Endothelial cell of umbilical vein (primary cell): ENCODE measurements around the gene NUP214. TPM values are rescaled to one million over a fixed set of nuclear protein-coding genes. Genes with fewer than 3 reads are reported as not detected.

Source experiments
- BruUV-seq: library from RNA; stranded (reverse); fragments of 400-500 nt; replicated peaks from 2 replicates; lab custom pipeline; 2021; lab: Mats Ljungman, UMichigan
- CTCF ChIA-PET: fragments of 300-600, 350-600 bp; sonication (Branson Sonifier 250); formaldehyde crosslinking; loops from one replicate; lab custom pipeline; 2021; ENCODE audit warnings: antibody characterized with exemption, inconsistent platforms; lab: Charles Lee
- POLR2A ChIA-PET: fragments of 300-600, 350-600 bp; sonication (Branson Sonifier 250); formaldehyde crosslinking; loops from one replicate; lab custom pipeline; 2021; ENCODE audit warnings: antibody characterized with exemption, inconsistent platforms; lab: Charles Lee
- DNase-seq: peaks from one replicate; pipeline ENCODE4 v3.0.0-alpha.2; 2011; ENCODE audit warnings: low read depth, low spot score
- FAIRE-seq: peaks from 2 replicates; lab custom pipeline; 2011; peaks lifted over from hg19 to GRCh38; lab: Jason Lieb, UNC
- H2AFZ ChIP-seq: 2 replicates; pipeline ENCODE4 v1.6.0; 2012; ENCODE audit warnings: low read depth, low read length, control low read depth, inconsistent platforms
- H3K27ac ChIP-seq: 2 replicates; pipeline ENCODE4 v1.5.1; 2011; ENCODE audit warnings: low read depth, mild to moderate bottlenecking, control low read depth, low read length, moderate library complexity; ENCODE audit not compliant: insufficient read depth
- H3K27me3 ChIP-seq, 2 experiments: 2 replicates each; pipeline versions ENCODE4 v1.6.0 to v1.6.1; 2011; ENCODE audit warnings: low read length in 2 of 2, mixed read lengths in 1 of 2; ENCODE audit not compliant: control insufficient read depth in 2 of 2, insufficient read depth in 2 of 2
- H3K36me3 ChIP-seq, 2 experiments: 2 replicates in 1 of 2; 3 replicates in 1 of 2; pipeline ENCODE4 v1.5.1; 2011; ENCODE audit warnings: low read length in 2 of 2, mild to moderate bottlenecking in 1 of 2, moderate library complexity in 1 of 2; ENCODE audit not compliant: control insufficient read depth in 2 of 2, insufficient read depth in 2 of 2; ENCODE audit errors: extremely low read depth in 1 of 2
- H3K4me1 ChIP-seq: 3 replicates; pipeline ENCODE4 v1.5.1; 2011; ENCODE audit warnings: mild to moderate bottlenecking, low read length; ENCODE audit not compliant: control insufficient read depth, insufficient read depth; ENCODE audit errors: extremely low read depth
- H3K4me2 ChIP-seq: 2 replicates; pipeline ENCODE4 v1.6.1; 2011; ENCODE audit warnings: low read length, control low read depth, mixed read lengths; ENCODE audit not compliant: insufficient read depth
- H3K4me3 ChIP-seq, 3 experiments: fragments of 200-600 bp in 1 of 3; sonication (generic), shearing (Covaris generic) in 1 of 3; replicated peaks in 1 of 3; 2 replicates each; pipeline ENCODE4 v1.5.1; 2011 to 2016; ENCODE audit warnings: control low read depth in 3 of 3, low read length in 3 of 3, mild to moderate bottlenecking in 2 of 3, inconsistent platforms in 1 of 3, low read depth in 1 of 3, moderate library complexity in 1 of 3; ENCODE audit not compliant: insufficient read depth in 1 of 3
- H3K79me2 ChIP-seq: 2 replicates; pipeline ENCODE4 v1.6.0; 2012; ENCODE audit warnings: low read length, inconsistent platforms; ENCODE audit not compliant: control insufficient read depth, insufficient read depth
- H3K9ac ChIP-seq: replicated peaks from 2 replicates; pipeline ENCODE3; 2011; ENCODE audit warnings: low read length, control low read depth; ENCODE audit not compliant: insufficient read depth; ENCODE audit errors: extremely low read depth
- H3K9me1 ChIP-seq: replicated peaks from 3 replicates; pipeline ENCODE4 v1.6.0; 2011; ENCODE audit warnings: mild to moderate bottlenecking, low read length; ENCODE audit not compliant: control insufficient read depth, insufficient read depth; ENCODE audit errors: extremely low read depth
- H3K9me3 ChIP-seq: replicated peaks from 2 replicates; pipeline ENCODE4 v1.5.1; 2012; ENCODE audit warnings: low read length, inconsistent platforms; ENCODE audit not compliant: control insufficient read depth, insufficient read depth
- H4K20me1 ChIP-seq: replicated peaks from 2 replicates; pipeline ENCODE3; 2011; ENCODE audit warnings: mild to moderate bottlenecking, low read length; ENCODE audit not compliant: control insufficient read depth, insufficient read depth; ENCODE audit errors: extremely low read depth
- EZH2 ChIP-seq: IDR thresholded peaks from 2 replicates; pipeline ENCODE4 v1.6.1; 2012; ENCODE audit warnings: borderline replicate concordance, low read depth, mild to moderate bottlenecking, moderate library complexity, low read length, inconsistent platforms; ENCODE audit not compliant: severe bottlenecking
- FOS ChIP-seq: IDR thresholded peaks from 2 replicates; pipeline ENCODE4 v1.6.1; 2011; ENCODE audit warnings: mild to moderate bottlenecking, low read length, moderate library complexity, borderline replicate concordance; ENCODE audit not compliant: insufficient read depth
- GATA2 ChIP-seq: IDR thresholded peaks from 2 replicates; pipeline ENCODE4 v1.7.0; 2011; ENCODE audit warnings: low read depth, mild to moderate bottlenecking, moderate library complexity, mixed read lengths, low read length; ENCODE audit not compliant: insufficient read length, insufficient read depth
- JUN ChIP-seq: IDR thresholded peaks from 2 replicates; pipeline ENCODE4 v1.6.1; 2011; ENCODE audit warnings: borderline replicate concordance, low read depth; ENCODE audit not compliant: insufficient read length, insufficient read depth
- MYC ChIP-seq: IDR thresholded peaks from one replicate; pipeline ENCODE4 v1.6.1; 2011; ENCODE audit warnings: mild to moderate bottlenecking, low read depth, low read length
- POLR2A ChIP-seq: IDR thresholded peaks from 2 replicates; pipeline ENCODE4 v1.6.1; 2012; ENCODE audit warnings: low read depth, mild to moderate bottlenecking, control low read depth, low read length
- POLR2AphosphoS5 ChIP-seq: IDR thresholded peaks from 2 replicates; pipeline ENCODE4 v1.6.1; 2012; ENCODE audit warnings: low read depth, mild to moderate bottlenecking, control low read depth, low read length, moderate library complexity; ENCODE audit not compliant: insufficient read depth
- dilution Hi-C: fragments of 300-500 bp; cut with MboI; formaldehyde crosslinking; loops from one replicate; pipeline ENCODE4 v1.15.0; 2019; ENCODE audit warnings: low sequenced_read_pairs; ENCODE audit not compliant: extremely low pct_ligation_motif_present
- intact Hi-C: fragments of 100-400 bp; cut with micrococcal nuclease; formaldehyde crosslinking; loops from one replicate; pipeline ENCODE4 v1.10.0; 2022
- polyA plus RNA-seq, 4 experiments: library from polyadenylated mRNA; depleted of rRNA in 3 of 4; stranded (reverse) in 3 of 4; unstranded in 1 of 4; fragments of >200 nt; gene quantifications; 2 replicates each; pipeline versions ENCODE4 v1.2.1 to v1.2.3, GENCODE V29; 2011 to 2012; ENCODE audit warnings: missing spikeins in 1 of 4
- total RNA-seq: library from RNA; stranded (reverse); gene quantifications from 2 replicates; pipeline ENCODE4 v1.2.3, GENCODE V29; 2021
- TF ChIP-seq, protein P1 (sequence below), 2 donors: IDR thresholded peaks; 1 replicate in 1 of 2; 2 replicates in 1 of 2; pipeline ENCODE4 v1.5.1; 2011; ENCODE audit warnings: low read length in 2 of 2, mild to moderate bottlenecking in 2 of 2, moderate library complexity in 2 of 2, control low read depth in 1 of 2, inconsistent platforms in 1 of 2, low read depth in 1 of 2; ENCODE audit not compliant: insufficient read depth in 1 of 2; ENCODE audit errors: extremely low read depth in 1 of 2
- TF ChIP-seq, protein P2 (sequence below): IDR thresholded peaks from 2 replicates; pipeline ENCODE4 v1.6.1; 2011; ENCODE audit not compliant: insufficient read depth, insufficient read length

Gene NUP214
- total and polyA plus RNA-seq, 2 donors (not counting 3 experiments of a cell fraction or from before 2014, with no cell fraction given): 28.7 to 65.9 TPM

DNA sequence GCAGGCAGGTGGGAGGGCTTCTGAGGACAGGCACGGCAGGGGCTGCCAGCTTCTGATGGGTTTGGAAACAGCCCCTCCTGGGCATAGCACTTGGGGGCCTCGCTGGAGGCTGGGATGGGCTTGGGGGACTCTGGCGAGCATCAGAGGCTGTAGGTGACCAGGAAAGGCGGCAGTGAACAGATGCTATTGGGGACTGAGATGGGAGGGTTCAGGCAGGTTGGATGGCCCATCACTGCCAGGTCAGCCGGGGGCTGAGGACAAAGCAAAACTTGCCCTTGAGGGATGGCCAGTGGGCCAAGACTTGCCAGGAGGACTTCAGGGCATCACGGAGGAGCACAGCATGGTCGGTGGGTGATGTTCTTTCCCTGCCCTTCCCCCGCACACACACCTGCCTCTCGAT, 22.4 kb upstream of the NUP214 start:
- peaks cover 2% of the 10 kb centered on the region for H3K4me1 ChIP-seq
- no TSS peak for BruUV-seq
- POLR2A ChIA-PET: no interaction called here
- TF ChIP-seq POLR2A: no peak
- TF ChIP-seq EZH2: no peak
- TF ChIP-seq JUN: no peak
- TF ChIP-seq, protein P1, sequence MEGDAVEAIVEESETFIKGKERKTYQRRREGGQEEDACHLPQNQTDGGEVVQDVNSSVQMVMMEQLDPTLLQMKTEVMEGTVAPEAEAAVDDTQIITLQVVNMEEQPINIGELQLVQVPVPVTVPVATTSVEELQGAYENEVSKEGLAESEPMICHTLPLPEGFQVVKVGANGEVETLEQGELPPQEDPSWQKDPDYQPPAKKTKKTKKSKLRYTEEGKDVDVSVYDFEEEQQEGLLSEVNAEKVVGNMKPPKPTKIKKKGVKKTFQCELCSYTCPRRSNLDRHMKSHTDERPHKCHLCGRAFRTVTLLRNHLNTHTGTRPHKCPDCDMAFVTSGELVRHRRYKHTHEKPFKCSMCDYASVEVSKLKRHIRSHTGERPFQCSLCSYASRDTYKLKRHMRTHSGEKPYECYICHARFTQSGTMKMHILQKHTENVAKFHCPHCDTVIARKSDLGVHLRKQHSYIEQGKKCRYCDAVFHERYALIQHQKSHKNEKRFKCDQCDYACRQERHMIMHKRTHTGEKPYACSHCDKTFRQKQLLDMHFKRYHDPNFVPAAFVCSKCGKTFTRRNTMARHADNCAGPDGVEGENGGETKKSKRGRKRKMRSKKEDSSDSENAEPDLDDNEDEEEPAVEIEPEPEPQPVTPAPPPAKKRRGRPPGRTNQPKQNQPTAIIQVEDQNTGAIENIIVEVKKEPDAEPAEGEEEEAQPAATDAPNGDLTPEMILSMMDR (IDR thresholded peaks at IDR 0.05; ENCODE audit: extremely low read depth in 1 of 2, insufficient read depth in 1 of 2, low read depth in 1 of 2, low read length in 2 of 2): no peak
- TF ChIP-seq, protein P2, sequence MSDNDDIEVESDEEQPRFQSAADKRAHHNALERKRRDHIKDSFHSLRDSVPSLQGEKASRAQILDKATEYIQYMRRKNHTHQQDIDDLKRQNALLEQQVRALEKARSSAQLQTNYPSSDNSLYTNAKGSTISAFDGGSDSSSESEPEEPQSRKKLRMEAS: no peak
- TF ChIP-seq POLR2AphosphoS5: no peak
- TF ChIP-seq MYC: no peak
- no peak for TF ChIP-seq FOS
- no peak for TF ChIP-seq GATA2
- FAIRE-seq (no peak), DNase-seq (no peak)
- no peak overlapping the region for H3K4me3 ChIP-seq
- no peaks in the 10 kb centered on the region for H3K9me1 ChIP-seq
- no peak overlapping the region for H3K4me2 ChIP-seq
- CTCF ChIA-PET: no interaction called here
- no peaks in the 10 kb centered on the region for H3K36me3 ChIP-seq
- H3K27me3 ChIP-seq: no peaks in the 10 kb centered on the region
- intact Hi-C loops: no loop called here
- H2AFZ ChIP-seq: no peak overlapping the region
- dilution Hi-C loops: no loop called here
- no peaks in the 10 kb centered on the region for H3K79me2 ChIP-seq
- no peaks in the 10 kb centered on the region for H3K9me3 ChIP-seq
- H4K20me1 ChIP-seq: no peaks in the 10 kb centered on the region
- H3K27ac ChIP-seq: no peak overlapping the region
- H3K9ac ChIP-seq: no peak overlapping the region
